ENCODE measurements around the gene IQSEC1.
A peak's percentile ranks its signal among the peaks of the same experiment; 100 is the strongest.

Gene IQSEC1

DNA sequence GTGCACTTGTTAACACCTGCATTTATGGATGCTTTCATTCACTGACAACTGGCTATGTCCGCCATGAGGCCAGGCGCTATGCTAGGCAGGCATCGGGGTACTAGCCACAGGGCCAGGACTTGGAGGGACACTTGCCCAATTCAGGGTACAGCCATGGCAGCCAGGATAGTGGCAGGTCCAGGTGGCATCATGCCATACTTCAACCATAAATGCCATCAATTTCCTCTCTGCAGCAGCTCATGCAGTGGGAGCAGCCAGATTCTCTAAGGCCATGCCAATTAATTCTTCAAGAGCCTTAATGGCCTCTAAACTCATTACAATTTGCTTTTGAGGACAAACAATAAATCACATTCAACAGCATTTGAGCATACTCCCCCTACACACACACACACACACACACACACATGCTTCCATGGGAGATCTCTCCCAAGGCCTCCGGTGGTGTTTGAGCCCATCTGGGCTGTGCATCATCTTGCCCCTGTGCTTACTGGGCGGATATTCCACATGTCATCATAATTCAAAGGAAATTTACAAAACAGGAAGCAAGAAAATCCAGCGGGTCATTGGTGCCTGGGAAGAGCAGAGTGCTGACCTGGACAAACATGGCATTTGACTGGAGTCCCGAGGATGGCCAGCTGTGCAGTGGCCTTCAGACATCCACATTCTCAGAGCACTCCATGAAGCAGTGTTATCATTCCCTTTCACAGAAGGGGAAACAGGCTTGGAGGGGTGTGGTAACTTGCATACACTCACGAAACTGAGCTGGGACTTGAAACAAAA lies 109.1 kb downstream of the IQSEC1 start:
- DNase-seq = no peak

DNA sequence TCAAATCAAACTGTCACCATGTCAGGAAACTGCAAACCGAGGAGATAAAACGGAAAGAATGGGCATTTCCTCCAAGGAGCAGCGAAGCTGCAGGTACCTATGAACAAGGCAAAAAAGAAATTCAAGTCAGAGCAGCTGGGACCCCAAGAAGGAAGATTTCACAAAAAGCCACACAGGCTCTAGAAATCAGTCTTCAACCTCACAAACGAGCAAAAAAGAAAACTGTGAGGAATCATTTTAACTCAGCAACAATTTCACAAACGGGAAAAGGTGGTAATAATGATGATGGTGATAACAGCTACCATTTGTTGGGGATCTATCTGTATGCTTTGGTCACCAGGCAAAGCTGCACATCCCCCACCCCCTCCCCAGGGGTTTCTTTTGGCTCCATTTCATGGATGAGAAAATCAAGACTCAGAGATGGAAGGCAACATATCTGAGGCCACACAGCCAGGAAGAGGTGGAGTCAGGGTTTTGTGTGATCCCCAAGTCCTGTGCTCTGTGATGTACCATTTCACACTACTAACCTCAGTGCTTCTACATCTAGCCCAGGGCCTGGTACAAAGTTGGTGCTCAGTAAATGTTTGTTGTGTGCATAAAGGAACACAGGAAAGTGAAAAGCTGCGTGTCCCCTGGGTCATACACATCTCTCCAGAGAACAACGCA lies 109.9 kb downstream of the IQSEC1 start:
- peak; percentile 15 for DNase-seq

DNA sequence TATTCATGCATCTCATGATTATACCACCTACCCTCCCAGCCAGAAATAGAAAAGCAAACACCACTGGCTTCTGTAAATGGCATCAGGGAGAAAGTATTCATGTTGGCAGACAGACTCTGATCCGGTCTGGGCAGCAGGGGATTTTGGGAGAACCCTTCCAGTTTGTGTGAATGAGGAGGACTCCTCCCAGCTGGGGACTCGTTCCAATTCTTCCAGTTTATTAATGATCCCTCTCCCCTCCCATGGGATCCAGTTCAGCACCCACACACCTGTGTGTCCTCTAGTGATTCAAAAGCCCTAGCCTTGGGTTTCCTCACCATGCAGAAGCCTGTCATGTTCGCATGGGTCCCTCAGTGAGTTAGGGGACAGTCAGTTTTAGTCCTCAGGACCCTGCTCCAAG lies 110.9 kb downstream of the IQSEC1 start:
- DNase-seq = no peak

DNA sequence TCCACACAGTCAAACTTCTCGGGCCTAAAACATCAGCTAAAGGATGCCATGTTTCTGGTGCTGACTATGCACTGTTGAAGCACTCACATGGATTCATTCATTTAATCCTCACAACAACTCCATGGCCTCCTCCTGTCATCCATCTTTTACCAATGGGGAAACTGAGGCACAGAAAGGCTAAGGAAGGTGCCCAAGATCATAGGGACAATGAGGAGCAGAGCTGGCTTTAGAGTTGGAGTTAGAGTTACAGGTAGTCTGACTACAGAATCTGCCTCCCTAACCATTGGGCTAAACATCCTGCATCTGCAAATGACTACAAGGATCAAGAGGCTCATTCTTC lies 111.6 kb downstream of the IQSEC1 start:
- no peak for DNase-seq

DNA sequence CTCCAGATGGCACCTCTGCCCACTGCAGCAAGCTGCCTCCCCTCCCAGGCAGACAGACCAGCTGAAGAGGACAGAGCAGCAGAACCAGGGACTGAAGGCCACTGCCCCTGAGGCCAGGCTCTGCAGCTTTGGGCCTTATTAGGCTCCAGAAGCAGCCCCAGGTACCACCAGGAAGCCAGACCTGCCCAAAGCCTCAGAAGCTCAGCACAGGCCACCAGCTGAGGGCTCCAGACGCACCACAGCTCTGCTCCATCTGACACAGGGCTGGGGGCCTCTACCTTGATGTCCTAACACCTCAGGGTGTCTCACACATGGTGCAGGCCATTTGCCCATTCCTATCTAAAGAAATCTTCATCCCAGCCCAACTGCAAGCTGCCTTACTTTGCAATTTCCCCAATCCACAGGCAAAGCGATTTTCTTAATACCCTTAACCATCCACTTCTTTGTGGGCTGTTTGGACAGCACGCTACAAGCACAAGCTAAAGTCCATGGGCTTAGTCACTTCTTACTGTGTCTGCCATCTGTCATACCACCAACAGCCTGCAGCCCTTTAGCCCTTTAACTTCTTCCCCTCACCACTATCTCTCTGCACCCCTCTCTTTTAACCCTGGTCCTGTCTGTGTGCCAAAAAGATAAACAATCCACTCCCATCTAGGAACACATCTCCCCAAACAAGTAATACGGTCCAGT lies 112.1 kb downstream of the IQSEC1 start:
- DNase-seq = no peak

DNA sequence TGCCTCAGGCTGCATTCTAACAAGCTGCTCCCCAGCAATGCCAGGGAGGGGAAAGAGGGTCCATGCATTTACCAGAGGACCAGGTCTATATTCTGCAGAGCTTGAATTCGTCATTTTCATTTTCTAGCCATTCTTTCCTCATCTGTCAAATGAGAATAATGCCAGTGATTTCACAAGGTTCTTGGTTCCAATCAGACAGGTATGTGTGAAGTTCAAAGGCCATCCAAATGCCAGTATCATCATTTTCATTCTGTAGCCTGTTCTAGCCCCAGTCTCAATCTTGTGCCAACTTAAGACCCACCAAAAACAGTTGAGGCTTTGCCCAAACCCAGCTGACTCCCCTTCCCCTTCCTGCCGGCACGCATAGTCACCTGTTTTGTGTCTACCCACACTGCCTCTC lies 112.7 kb downstream of the IQSEC1 start:
- no peak for DNase-seq

DNA sequence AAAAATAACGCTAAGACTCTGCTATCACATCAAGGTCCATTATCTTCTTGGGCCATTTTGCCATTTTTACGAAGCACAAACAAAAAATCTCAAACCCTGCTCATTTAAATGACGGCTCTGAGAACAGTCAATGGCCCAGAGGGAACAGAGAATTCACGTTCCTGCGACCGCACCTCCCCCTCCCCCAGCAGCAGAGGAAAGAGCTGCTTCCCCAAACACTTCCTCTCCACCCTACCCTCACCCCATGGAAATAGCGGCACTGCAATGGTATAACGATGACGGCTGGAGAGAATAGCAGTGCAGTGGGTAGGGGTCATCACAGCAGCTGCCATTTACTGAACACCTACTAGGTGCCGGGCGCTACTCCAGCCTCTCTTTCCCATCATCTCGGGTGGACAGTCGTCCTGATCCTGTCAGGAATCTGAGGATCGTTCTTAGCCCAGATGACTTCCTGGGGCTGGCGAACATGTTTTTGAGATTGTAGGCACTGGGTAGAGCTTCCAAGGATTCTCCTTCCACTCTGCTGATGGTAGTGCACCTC lies 113.3 kb downstream of the IQSEC1 start:
- DNase-seq = no peak

DNA sequence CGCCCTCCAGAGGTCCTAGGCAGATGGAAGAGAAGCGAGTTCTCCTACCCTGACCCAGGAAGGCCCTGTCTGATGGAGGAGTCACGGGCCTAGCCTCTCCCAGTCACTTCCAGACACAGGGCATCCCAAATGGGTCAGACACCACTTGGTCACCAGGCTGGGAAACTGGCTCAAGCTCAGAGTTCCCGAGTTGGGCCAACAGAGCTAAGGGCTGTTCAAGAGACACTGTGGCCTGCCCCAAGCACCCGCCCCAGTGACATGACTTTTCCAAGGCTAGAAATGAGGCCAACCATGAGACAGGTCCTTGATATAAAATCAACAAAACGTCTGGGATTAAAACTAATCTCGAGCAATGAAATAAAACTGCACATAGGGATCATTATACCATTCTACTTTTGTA lies 113.8 kb downstream of the IQSEC1 start:
- no peak for DNase-seq

DNA sequence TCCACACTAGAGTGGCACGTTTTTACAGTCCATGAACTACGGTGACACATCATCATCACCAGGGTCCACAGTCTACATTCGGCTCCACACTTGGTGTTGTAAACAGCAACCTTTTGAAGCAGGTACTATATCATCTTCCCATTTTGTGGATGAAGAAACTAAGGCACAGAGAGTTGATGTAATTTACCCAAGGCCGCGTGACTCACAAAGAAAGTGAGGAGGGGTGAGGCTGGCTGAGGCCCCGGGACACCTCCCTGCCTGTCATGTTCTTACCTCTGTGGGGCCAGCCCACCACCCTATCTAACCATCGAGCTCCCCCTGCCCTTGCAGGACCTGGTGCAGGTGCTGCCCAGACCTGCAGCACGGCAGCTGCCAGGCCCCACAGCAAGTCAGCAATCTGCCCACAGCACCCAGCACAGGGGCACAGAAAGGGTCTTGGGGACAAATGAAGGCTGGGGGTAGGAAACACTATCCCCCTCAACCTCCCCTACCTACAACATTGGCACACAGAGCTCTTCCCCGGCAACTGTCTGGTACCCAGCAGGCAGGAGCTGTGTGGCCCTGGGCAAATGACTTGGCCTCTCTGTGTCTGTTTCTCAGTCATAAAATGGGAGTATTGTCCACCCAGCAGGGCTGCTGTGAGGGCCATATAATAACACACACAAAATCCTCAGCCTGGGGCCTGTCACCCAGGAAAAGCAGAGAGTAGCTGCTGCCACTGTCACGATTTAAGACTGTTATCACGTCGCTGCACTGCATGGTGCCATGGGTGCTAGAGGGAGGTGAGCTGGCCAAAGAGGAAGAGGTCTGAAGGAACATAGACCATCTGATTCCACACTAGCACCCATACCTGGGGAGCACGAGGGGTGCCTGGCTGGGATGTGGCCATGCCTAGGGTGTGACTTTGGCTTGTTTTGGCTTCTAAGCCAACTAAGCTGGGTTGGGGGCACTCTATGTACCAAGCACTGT lies 115.1 kb downstream of the IQSEC1 start:
- DNase-seq = no peak

DNA sequence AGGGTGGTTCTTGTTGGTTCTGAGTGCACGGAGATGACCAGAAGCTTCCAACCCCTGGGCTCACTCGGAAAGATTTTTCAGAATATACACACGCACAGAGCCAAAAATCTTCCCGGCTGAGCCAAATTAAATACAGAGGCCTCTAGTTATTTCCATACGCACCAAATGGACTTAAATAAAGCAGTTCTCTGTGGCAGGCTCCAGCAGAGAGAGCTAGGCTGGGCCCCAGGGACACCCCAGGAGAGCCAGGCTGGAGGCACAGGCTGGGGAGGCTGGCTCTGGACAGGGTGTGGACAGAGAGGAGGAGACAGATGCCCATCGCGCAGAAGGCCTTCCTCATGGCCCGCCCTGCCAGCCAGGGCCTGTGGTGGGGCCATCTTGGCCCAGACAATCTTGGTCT lies 115.9 kb downstream of the IQSEC1 start:
- DNase-seq = no peak

DNA sequence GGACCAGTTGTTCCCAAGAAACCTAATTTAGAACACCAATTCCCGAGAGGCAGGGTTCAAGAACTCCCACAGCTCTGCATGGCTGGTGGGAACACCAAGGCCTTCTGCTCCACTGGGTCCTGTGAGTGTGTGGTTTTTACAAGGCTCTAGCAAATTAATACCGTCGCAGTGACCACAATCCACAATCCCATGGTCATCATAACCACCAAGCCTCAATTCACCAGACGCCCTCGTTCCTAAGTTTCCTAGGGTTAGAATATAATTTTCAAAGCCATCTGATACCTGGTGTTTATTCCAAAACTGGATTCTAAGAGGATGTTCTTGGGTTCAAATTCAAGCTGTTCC lies 116.9 kb downstream of the IQSEC1 start:
- no peak for DNase-seq

DNA sequence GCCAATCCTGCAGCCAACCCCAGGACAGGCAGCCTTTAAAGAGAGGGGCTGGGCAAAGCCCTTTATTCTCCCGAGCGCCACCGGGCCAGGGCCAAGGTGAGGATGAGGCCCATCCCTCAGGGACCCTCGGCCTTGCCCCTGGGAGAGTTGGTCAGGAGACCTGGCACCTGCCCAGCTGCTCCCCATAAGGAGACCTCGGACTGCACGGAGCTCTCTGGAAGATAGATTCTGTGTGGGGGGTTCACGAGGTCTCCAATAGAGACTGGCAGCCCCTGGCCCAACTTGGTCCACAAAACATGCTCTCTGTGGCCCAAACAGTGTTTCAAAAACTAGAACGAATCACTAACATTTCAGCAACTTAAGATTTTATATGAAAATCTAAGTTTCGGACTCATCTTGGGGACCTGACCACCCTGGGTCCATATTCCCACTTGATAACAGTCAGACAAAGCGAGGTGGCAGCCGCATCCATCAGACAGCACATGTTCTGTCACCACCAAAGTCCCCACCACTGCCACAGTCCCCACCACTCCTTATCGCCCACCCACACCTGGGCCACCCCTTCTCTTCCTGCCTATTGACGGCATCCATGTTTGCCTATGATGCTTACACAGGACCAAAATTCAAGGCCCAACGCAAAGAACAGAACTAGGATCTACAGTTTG lies 117.4 kb downstream of the IQSEC1 start:
- DNase-seq = no peak

DNA sequence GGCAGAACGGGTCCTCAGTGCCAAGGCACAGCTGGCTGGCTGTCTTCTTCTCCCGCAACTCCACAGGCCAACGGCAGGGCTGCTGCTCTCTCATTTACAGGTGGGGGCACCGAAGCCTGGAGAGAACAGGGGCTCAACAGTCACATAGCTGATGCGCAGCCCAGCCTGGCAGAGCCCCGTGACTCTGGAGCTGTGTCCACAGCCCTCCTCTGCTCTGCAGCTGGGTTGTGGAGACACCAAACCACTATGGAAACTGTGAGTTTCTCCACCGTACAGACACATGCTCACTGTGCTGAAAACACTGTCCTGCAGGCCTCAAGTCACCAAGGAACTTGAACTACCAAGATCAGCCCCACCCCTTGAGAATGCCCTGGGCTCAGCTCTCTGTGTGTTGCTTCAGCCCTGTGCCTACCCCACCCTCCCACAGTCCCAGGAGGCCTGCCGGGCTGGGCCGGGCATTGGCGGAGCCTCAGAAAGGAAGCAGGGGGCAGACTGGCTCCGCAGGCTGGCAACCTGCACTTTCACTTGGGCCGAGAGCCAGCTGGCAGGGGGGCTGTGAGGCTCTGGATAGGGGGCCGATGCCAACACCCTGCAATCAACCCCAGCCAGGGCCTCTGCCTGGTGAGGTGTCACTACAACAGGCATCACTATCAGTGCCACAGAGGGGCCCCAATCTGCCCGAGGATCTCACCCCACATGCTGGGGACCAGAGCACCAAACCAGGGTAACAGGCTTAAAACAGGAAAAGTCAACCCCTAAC lies 118.2 kb downstream of the IQSEC1 start:
- peak; percentile 14 for DNase-seq

DNA sequence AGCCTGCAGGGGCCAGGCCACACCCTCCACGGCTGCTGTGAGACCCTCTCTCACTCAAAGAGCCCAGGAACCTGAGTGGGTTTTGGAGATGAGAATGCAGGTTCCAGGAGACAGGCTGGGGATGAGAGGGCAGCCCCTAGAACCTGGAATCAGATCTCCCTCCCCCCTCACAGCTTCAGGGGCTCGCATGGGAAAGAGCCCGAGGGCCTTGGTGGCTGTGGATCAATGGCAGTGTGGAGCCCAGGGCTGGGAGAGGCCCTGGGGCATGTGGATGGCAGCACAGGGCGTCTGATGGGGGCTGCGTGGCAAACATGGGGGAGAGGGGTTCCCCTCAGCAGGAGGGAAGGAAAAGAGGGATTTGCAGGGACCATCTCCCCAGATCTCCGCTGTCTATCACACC lies 119.0 kb downstream of the IQSEC1 start:
- no peak for DNase-seq

DNA sequence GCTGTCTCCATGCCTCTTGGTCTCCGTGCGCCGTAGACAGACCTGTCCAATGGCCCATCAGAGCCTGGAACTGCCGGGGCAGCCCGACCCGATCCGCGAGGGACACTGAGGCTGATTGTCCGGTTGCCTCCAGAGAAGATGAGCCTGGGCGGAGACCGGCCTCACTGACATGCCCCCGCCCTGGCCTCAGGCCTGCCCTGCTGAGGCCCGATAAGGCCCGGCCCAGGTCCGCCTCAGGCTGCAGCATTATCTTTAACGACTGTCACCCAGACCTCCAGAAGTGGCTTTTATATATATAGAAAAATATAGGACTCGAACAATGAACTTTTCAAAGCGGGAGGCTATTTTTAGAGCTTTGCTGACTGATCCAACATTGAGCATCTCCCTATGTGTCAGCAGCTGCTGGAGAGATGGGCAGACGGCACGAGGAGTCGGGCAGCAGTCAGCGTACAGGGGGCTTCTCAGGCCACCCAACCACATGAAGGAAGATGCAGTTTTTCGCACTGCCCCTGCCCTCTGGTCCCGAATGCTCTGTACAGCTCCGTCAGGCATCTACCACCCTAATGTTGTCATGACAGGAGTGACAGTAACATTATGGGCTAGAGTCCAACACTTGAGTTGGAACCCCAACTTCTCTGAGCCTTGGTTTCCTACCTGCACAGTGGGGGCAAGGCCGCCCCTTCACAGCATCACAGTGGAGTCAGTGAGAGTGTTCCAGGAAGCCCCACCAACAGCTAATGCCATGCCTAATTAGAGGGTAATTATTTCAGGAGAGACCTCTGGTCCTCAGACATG lies 119.8 kb downstream of the IQSEC1 start:
- no peak for DNase-seq

DNA sequence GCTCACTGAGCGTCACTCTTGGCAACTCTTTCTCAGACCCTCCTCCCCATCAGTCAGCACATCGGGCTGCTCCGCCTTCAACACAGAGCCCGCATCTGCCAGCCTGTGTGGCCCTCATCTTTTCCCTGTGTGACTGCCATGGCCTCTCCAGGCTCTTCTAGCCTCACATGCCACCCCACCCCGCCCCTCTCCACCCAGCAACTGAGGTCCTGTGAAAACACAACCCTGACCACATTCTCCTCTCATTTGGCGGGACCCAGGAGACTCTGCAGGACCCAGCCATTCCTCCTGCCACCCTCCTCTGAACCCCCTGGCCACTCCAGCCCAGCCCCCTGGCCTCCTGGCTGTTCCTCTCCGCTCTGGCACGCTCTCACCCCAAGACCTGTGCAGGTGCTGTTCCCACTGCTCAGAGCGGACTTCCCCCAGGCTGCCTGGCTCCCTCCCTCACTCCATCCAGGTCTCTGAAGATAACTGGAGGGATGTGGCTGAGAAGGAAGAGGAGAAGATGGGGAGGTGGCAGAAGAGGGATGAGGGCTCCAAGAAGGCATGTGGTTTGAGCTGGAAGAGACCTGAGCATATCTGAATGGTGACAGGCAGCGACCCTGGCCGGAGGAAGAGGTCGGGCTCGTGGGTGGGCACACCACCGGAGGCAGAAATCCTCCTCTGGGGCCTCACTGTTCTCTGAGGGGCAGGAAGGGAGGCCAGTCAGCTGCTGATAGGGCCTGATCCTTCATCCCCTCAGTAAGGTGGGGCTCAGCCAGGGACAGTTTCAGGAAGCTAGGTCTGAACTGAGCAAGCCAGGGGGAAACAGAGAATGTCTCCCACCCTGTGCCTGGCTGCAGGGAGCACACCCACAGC lies 120.7 kb downstream of the IQSEC1 start:
- no peak for DNase-seq

DNA sequence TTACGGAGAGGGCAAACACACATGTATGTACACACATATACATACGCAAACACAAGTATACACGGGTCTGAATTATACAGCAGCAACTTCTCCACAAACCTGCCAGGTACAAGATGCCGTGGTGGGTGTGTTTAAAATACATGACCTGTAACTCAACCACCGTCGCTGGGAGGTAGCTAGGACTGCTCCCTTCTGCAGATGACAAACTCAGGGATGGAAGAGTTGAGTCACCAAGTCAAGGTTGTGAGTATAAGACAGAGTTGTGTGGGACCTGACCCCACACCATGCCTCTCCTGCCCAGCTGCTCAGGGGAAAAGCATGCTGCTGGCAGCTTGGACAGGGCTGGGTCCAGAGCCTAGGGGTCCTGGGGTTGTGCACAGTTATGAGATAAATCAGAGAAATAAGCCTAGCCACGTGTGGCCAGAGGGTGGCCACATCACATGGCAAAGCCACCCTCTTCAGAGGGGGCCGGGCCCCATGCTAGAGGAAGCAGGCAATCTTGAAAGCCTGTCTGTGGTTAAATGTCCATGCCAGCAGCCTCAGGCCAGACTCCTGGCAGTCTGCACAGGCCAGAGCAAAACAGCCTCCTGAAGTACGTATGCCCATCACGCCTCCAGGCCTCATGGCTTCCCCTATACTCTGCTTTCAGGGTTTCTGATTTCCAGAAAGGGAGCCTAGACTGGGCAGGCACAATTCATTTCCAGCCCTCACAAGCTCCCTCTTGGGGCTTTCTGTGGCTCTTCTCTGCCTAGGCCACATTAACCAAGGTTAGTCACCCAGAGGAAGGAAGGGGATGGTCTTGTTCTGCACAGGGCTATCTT lies 124.1 kb downstream of the IQSEC1 start:
- DNase-seq = peak; percentile 50

DNA sequence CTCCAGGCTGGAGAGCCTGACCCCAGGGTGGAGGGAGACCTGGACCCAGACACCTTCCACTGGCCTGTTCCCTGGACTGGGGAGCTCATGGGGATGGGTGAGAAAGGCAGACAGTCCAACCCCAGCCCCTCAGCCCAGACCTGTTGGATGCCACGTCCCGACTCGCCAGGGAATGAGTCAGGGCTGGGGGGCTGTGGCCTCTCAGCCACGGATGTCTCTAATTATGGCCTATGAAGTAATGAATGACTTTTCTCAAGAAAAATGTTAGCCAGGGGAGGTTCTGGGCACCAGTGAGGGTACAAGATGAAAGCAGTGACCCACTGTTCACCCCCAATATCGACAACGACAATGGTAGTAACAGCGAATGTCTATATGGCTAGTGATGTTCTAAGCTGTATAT lies 124.9 kb downstream of the IQSEC1 start:
- no peak for DNase-seq

Measured in stimulated activated CD4-positive, alpha-beta T cell treated with anti-CD3 and anti-CD28 coated beads, Interleukin-4, amount 100 ng/mL, for 24 hours (primary cell).